GM18868 (cell line): ENCODE data around the gene MYOD1.

Experiments used
- ATAC-seq: cut with Tn5 transposase; IDR thresholded peaks from one replicate; pipeline ENCODE4 v1.9.1; 2021; ENCODE audit warnings: mild to moderate bottlenecking, moderate library complexity; ENCODE audit not compliant: unreplicated experiment

The MYOD1 gene

DNA sequence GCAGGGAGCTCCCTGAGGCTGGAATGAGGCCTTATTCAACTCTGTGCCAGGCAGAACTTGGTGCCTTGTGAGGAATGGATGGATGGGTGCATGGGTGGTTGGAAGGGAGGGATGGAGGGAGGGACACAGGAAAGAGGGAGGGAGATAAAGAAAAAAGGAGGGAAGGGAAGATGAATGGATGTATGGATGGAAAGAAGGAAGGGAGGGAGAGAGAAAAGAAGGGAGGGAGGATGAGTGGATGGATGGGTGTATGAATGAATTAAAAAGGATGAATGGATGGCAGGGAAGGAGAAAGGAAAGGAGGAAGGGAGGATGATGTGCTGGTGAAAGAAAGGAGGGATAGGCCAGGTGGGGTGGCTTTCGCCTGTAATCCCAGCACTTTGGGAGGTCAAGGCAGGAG is 49.8 kb downstream of the MYOD1 start:
- ATAC-seq, result no peak

DNA sequence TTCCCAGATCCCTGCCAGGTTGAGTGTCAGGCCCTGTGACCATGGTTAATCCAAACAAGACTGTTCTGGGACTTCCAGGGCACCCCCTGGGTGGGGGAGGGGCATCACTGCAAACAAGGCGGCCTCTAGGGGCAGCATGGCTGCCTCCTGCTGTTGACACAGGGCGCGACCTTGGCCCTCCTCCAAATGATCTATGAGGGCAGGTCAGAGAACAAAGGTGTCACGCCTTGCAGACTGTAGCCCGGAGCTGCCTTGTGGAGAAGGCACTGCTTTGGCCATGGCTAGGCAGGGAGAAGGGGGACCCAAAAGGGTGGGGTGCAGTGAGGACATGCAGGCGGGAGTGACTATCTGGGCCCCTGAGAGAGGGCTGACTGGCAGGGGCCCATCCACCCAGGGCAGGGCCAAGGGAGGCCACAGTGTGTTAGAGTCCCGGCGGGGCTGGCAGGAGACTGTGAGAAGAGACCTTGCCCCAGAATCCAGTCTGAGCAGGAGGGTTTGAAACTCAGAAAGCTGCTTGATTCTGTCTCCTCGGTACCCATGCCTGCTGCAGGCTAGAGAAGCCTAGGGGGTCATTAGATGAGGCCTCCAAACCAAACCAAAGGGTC is 50.8 kb downstream of the MYOD1 start:
- no peak for ATAC-seq

DNA sequence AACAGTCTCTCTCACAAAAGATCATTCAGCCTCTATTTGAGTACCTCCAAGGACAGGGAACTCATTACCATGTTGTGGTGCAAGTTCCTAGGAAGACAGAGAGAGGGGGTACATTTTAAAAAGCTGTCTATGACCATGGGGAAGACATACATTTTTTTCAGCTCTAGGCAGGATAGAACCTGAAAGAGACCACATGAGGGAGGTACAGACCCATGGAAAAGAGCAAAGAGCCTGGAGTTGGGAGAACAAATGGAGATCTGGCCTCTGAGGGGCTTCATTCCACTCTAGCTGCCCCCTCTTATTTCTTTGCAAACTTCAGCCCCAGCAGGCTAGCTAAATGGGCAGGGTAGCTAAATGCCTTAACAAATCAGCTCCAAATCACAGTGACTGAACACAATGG is 51.5 kb downstream of the MYOD1 start:
- ATAC-seq, result no peak

DNA sequence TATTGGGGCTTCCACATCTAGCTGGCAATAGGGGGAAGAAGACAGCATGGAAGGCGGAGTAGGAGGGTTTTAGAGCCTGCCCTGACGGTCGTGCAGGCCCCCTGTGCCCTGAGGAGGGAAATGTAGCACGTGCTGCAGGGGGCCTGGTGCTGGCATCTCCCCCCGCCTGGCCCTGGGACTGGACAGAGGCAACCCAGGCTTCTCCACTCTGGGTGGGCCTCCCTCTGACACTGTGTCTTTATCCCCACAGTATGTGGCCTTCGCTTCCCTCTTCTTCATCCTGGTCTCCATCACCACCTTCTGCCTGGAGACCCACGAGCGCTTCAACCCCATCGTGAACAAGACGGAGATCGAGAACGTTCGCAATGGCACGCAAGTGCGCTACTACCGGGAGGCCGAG is 52.0 kb downstream of the MYOD1 start:
- no peak for ATAC-seq
